ENCODE data around the gene PLEKHM3. TPM values are rescaled to one million over a fixed set of nuclear protein-coding genes. Genes with fewer than 3 reads are reported as not detected.

PLEKHM3 gene
- total and polyA plus RNA-seq, 2 of the 13 experiments (the other 11 are each of a cell fraction or from before 2014, with no cell fraction given) = 4.5 to 4.7 TPM

- TF ChIP-seq FUBP1 (CRISPR knock-in tag; IDR thresholded peaks at IDR 0.05; ENCODE audit: borderline replicate concordance) (no peak), ZNF891 (CRISPR knock-in tag; IDR thresholded peaks at IDR 0.05) (no peak), AGO1 (IDR thresholded peaks at IDR 0.05; ENCODE audit: low read depth, low read length, poor library complexity, severe bottlenecking) (no peak), ZBTB37 (CRISPR knock-in tag; IDR thresholded peaks at IDR 0.05) (peak; percentile 92), TIGD3 (CRISPR knock-in tag; IDR thresholded peaks at IDR 0.05; ENCODE audit: borderline replicate concordance) (no peak), GATAD1 (CRISPR knock-in tag; IDR thresholded peaks at IDR 0.05) (peak; percentile 64), KMT2A (CRISPR knock-in tag; IDR thresholded peaks at IDR 0.05) (0 out of 2 replicates have a peak, but pooled peaks have one; percentile 52), SNAPC4 (CRISPR knock-in tag; IDR thresholded peaks at IDR 0.05) (peak; percentile 78), SNRNP70 (IDR thresholded peaks at IDR 0.05; ENCODE audit: low read depth, low read length) (no peak), ETS1 (CRISPR knock-in tag; IDR thresholded peaks at IDR 0.05) (no peak), NPAS2 (CRISPR knock-in tag; IDR thresholded peaks at IDR 0.05; ENCODE audit: borderline replicate concordance) (no peak), ZNF710 (CRISPR knock-in tag; IDR thresholded peaks at IDR 0.05; ENCODE audit: borderline replicate concordance) (peak; percentile 88), HMGA1 (CRISPR knock-in tag; conservative IDR thresholded peaks at IDR 0.05) (no peak), ZNF292 (CRISPR knock-in tag; IDR thresholded peaks at IDR 0.05; ENCODE audit: borderline replicate concordance, low read depth) (peak; percentile 92; the same call in 1 of the 2 replicates)
Measured at GRCh38 chr2:207926133-207926988, 99.0 kb downstream of the PLEKHM3 start (continued).

Measured in HepG2 (cell line).